ENCODE measurements around the gene TPM2.

DNA sequence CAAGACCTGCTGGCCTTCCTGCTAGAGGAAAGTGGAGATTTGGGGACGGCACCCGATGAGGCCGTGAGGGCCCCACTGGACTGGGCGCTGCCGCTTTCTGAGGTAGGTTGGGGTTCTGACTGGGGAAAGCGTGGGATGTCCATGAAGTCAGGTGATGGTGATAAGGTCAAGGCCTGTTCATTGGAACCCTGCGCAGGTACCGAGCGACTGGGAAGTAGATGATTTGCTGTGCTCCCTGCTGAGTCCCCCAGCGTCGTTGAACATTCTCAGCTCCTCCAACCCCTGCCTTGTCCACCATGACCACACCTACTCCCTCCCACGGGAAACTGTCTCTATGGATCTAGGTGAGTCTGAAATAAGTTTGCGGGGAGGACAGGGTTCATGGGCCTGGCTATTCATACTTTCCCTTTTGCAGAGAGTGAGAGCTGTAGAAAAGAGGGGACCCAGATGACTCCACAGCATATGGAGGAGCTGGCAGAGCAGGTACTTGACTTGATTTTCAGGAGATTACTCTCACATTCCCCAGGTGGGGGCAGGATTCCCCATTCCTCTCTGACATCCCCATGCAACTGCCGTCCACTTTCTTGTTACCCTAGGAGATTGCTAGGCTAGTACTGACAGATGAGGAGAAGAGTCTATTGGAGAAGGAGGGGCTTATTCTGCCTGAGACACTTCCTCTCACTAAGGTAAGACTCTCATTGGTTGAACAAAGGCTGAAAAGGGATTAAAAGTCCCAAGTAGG, 43.2 kb upstream of the TPM2 start:
- TF ChIP-seq CTCF (conservative IDR thresholded peaks at IDR 0.05 in 1 of 2, IDR thresholded peaks at IDR 0.05 in 1 of 2; ENCODE audit: extremely low read depth in 1 of 2, insufficient read depth in 1 of 2, low read depth in 1 of 2, low read length in 2 of 2) (peak; percentile 7 to 26), EZH2 (IDR thresholded peaks at IDR 0.05; ENCODE audit: borderline replicate concordance, low read length) (no peak)
